Activated CD8-positive, alpha-beta memory T cell treated with anti-CD3 and anti-CD28 coated beads, Interleukin-2, amount 50 U/mL, for 4 hours (primary cell): ENCODE results near the gene HSF2.

ENCODE experiments used
- DNase-seq: peaks from one replicate; pipeline ENCODE4 v3.0.0-alpha.2; 2020

The HSF2 gene

GRCh38 chr6:122399348-122400120 is at the start of gene HSF2:
TSS of gene HSF2 (plus strand) at chr6:122399652. CDS start at chr6:122399738, 86 bp downstream.
- peak; percentile 89 for DNase-seq

- DNase-seq: no peak
Observed at GRCh38 chr6:122352981-122353664, 46.3 kb upstream of the HSF2 start.

- no peak for DNase-seq
Observed at GRCh38 chr6:122360809-122361208, 38.6 kb upstream of the HSF2 start.

GRCh38 chr6:122361314-122361979 is 38.0 kb upstream of the HSF2 start:
- DNase-seq: no peak

- no peak for DNase-seq
Observed at GRCh38 chr6:122363769-122364483, 35.5 kb upstream of the HSF2 start.

- DNase-seq: no peak
Observed at GRCh38 chr6:122365775-122366403, 33.6 kb upstream of the HSF2 start.

- DNase-seq: no peak
Observed at GRCh38 chr6:122367171-122367570, 32.3 kb upstream of the HSF2 start.

- no peak for DNase-seq
Observed at GRCh38 chr6:122369536-122369935, 29.9 kb upstream of the HSF2 start.

GRCh38 chr6:122372647-122373046 is 26.8 kb upstream of the HSF2 start:
- no peak for DNase-seq

GRCh38 chr6:122374307-122374706 is 25.1 kb upstream of the HSF2 start:
- DNase-seq: no peak

GRCh38 chr6:122376246-122376645 is 23.2 kb upstream of the HSF2 start:
- DNase-seq: no peak

- DNase-seq: peak; percentile 53
Observed at GRCh38 chr6:122381494-122382265, 17.8 kb upstream of the HSF2 start.

GRCh38 chr6:122385857-122386612 is 13.4 kb upstream of the HSF2 start:
- no peak for DNase-seq

GRCh38 chr6:122388945-122389344 is 10.5 kb upstream of the HSF2 start:
- DNase-seq: no peak

GRCh38 chr6:122389704-122390372 is 9.6 kb upstream of the HSF2 start:
- no peak for DNase-seq

GRCh38 chr6:122392564-122393350 is 6.7 kb upstream of the HSF2 start:
- no peak for DNase-seq

- DNase-seq: no peak
Observed at GRCh38 chr6:122393351-122393896, 6.0 kb upstream of the HSF2 start.

GRCh38 chr6:122394016-122394415 is 5.4 kb upstream of the HSF2 start:
- DNase-seq: no peak

GRCh38 chr6:122399055-122399347 is 451 bp upstream of the HSF2 start:
- DNase-seq: no peak

GRCh38 chr6:122400121-122400450 is 634 bp downstream of the HSF2 start:
- DNase-seq: no peak
